CD14-positive monocyte (primary cell): ENCODE results near the gene ATXN1. TPM values are rescaled to one million over a fixed set of nuclear protein-coding genes. Genes with fewer than 3 reads are reported as not detected.

ENCODE experiments used
- DNase-seq, 3 donors: peaks; one replicate each; pipeline ENCODE4 v3.0.0-alpha.2; 2011 to 2022
- H2AFZ ChIP-seq: 2 replicates; pipeline ENCODE4 v1.6.0; 2012; ENCODE audit warnings: mild to moderate bottlenecking, low read depth, low read length, inconsistent platforms; ENCODE audit not compliant: insufficient read depth, poor library complexity, severe bottlenecking
- H3K27ac ChIP-seq, 2 donors: 1 replicate in 1 of 2; 2 replicates in 1 of 2; pipeline ENCODE4 v1.5.1; 2012 to 2013; ENCODE audit warnings: low read length in 2 of 2, control low read depth in 1 of 2, inconsistent platforms in 1 of 2, low read depth in 1 of 2, mild to moderate bottlenecking in 1 of 2
- H3K27me3 ChIP-seq, 2 donors: one replicate each; pipeline versions ENCODE4 v1.6.0 to v1.6.1; 2011 to 2013; ENCODE audit warnings: low read length in 2 of 2; ENCODE audit not compliant: control insufficient read depth in 2 of 2, insufficient read depth in 2 of 2
- H3K36me3 ChIP-seq, 2 donors: replicated peaks in 1 of 2; 1 replicate in 1 of 2; 2 replicates in 1 of 2; pipeline versions ENCODE4 v1.5.1 to v1.6.1; 2012 to 2013; ENCODE audit warnings: low read length in 2 of 2, control low read depth in 1 of 2, inconsistent platforms in 1 of 2, mild to moderate bottlenecking in 1 of 2; ENCODE audit not compliant: insufficient read depth in 2 of 2, control insufficient read depth in 1 of 2
- H3K4me1 ChIP-seq, 2 donors: 1 replicate in 1 of 2; 2 replicates in 1 of 2; pipeline versions ENCODE4 v1.5.1 to v1.6.1; 2012 to 2013; ENCODE audit warnings: low read length in 2 of 2, control low read depth in 1 of 2, inconsistent platforms in 1 of 2, mild to moderate bottlenecking in 1 of 2, moderate library complexity in 1 of 2; ENCODE audit not compliant: insufficient read depth in 2 of 2, control insufficient read depth in 1 of 2
- H3K4me2 ChIP-seq: replicated peaks from 2 replicates; pipeline ENCODE3; 2012; ENCODE audit warnings: low read length, moderate library complexity, mild to moderate bottlenecking; ENCODE audit not compliant: poor library complexity, severe bottlenecking; ENCODE audit errors: extremely low read depth
- H3K4me3 ChIP-seq, 3 experiments: fragments of 200-600 bp in 1 of 3; sonication (generic) in 1 of 3; replicated peaks in 1 of 3; 1 replicate in 2 of 3; 2 replicates in 1 of 3; pipeline ENCODE4 v1.5.1; 2011 to 2013; ENCODE audit warnings: low read length in 3 of 3, mild to moderate bottlenecking in 3 of 3, control low read depth in 2 of 3, low read depth in 2 of 3, inconsistent platforms in 1 of 3, moderate library complexity in 1 of 3
- H3K79me2 ChIP-seq: 2 replicates; pipeline ENCODE4 v1.6.0; 2012; ENCODE audit warnings: mild to moderate bottlenecking, control low read depth, inconsistent platforms, low read length, moderate library complexity; ENCODE audit not compliant: insufficient read depth
- H3K9ac ChIP-seq: 2 replicates; pipeline ENCODE4 v1.6.0; 2017; ENCODE audit warnings: low read length, mild to moderate bottlenecking; ENCODE audit not compliant: insufficient read depth, poor library complexity, severe bottlenecking
- H3K9me3 ChIP-seq, 2 donors: replicated peaks in 1 of 2; 1 replicate in 1 of 2; 2 replicates in 1 of 2; pipeline versions ENCODE4 v1.5.1 to v1.6.1; 2012 to 2013; ENCODE audit warnings: low read length in 2 of 2, control low read depth in 1 of 2; ENCODE audit not compliant: control insufficient read depth in 1 of 2, insufficient read depth in 1 of 2
- H4K20me1 ChIP-seq: 2 replicates; pipeline ENCODE4 v1.6.0; 2012; ENCODE audit warnings: mild to moderate bottlenecking, low read length, control low read depth, moderate library complexity; ENCODE audit not compliant: insufficient read depth
- H3K27ac Mint-ChIP-seq, 7 donors: one replicate each; pipeline ENCODE4 v1.8.0; 2020; ENCODE audit warnings: mild to moderate bottlenecking in 7 of 7, mixed read lengths in 7 of 7, moderate library complexity in 6 of 7, inconsistent platforms in 2 of 7
- H3K27me3 Mint-ChIP-seq, 3 donors: one replicate each; pipeline ENCODE4 v1.8.0; 2021 to 2022; ENCODE audit warnings: low read depth in 3 of 3, mild to moderate bottlenecking in 3 of 3, mixed read lengths in 3 of 3, moderate library complexity in 3 of 3, inconsistent platforms in 1 of 3
- H3K36me3 Mint-ChIP-seq, 2 donors: one replicate each; pipeline ENCODE4 v1.8.0; 2020; ENCODE audit warnings: mixed read lengths in 2 of 2, inconsistent platforms in 1 of 2, mild to moderate bottlenecking in 1 of 2
- H3K4me1 Mint-ChIP-seq: one replicate; pipeline ENCODE4 v1.8.0; 2020; ENCODE audit warnings: mild to moderate bottlenecking, mixed read lengths
- H3K4me3 Mint-ChIP-seq, 2 donors: one replicate each; pipeline ENCODE4 v1.8.0; 2020; ENCODE audit warnings: mild to moderate bottlenecking in 2 of 2, mixed read lengths in 2 of 2, moderate library complexity in 1 of 2
- H3K9me3 Mint-ChIP-seq, 7 donors: one replicate each; pipeline ENCODE4 v1.8.0; 2020 to 2022; ENCODE audit warnings: mixed read lengths in 7 of 7, mild to moderate bottlenecking in 6 of 7, moderate library complexity in 6 of 7, inconsistent platforms in 2 of 7
- WGBS: methylation state at CpG from one replicate; pipeline ENCODE4 v1.1.5; 2013; ENCODE audit warnings: missing lambda C conversion rate; ENCODE audit not compliant: insufficient coverage; 5-methylcytosine and 5-hydroxymethylcytosine counted together
- intact Hi-C, 2 donors: fragments of 100-400 bp; cut with micrococcal nuclease; formaldehyde crosslinking; loops; one replicate each; pipeline versions ENCODE4 v1.15.0 to v1.15.1; 2023
- polyA plus RNA-seq, 3 donors: library from polyadenylated mRNA; depleted of rRNA in 1 of 3; unstranded in 2 of 3; stranded (reverse) in 1 of 3; fragments of 300-500 nt in 2 of 3; fragments of >200 nt in 1 of 3; fragmentation: Illumina TruSeq in 2 of 3; gene quantifications; 1 replicate in 2 of 3; 2 replicates in 1 of 3; pipeline ENCODE4 v1.2.3, GENCODE V29; 2012 to 2021
- TF ChIP-seq, protein P1 (sequence below): fragments of 200-600 bp; IDR thresholded peaks from one replicate; pipeline ENCODE4 v1.8.0; 2022; ENCODE audit warnings: antibody characterized with exemption, mild to moderate bottlenecking

The ATXN1 gene
- polyA plus RNA-seq, 3 donors, result 8.8 to 19.1 (median 10.9) TPM

GRCh38 chr6:16483315-16483875 is 277.9 kb downstream of the ATXN1 start:
- TF ChIP-seq, protein P1, sequence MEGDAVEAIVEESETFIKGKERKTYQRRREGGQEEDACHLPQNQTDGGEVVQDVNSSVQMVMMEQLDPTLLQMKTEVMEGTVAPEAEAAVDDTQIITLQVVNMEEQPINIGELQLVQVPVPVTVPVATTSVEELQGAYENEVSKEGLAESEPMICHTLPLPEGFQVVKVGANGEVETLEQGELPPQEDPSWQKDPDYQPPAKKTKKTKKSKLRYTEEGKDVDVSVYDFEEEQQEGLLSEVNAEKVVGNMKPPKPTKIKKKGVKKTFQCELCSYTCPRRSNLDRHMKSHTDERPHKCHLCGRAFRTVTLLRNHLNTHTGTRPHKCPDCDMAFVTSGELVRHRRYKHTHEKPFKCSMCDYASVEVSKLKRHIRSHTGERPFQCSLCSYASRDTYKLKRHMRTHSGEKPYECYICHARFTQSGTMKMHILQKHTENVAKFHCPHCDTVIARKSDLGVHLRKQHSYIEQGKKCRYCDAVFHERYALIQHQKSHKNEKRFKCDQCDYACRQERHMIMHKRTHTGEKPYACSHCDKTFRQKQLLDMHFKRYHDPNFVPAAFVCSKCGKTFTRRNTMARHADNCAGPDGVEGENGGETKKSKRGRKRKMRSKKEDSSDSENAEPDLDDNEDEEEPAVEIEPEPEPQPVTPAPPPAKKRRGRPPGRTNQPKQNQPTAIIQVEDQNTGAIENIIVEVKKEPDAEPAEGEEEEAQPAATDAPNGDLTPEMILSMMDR, result no peak

DNA sequence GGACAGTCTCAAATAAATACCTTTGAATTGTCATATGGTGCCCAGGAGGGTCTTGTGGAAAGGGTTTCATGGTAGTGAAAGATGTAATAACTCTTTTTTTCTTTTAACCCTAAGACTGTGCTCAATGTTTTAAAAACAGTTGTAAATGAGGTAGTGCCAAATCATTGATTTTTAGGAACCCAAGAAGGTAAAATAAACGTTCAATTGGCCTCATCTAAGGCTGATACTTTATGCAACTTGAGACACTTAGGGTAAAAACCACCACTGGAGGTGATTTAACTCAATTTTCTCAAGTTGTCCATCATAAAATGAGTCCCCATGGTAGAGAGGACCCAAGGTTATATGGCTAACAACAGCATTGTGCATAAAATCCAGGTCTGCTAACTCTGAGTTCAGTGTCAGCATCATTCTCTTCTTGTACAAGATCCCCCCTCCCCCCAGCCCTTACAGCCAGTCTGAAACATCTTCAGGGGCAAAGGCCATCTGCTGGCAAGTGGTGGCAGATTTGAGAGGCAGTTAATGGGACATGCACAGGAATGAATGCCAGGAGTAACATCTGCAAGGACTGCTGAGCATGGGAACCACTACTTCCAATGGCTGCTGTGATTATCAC is 278.5 kb downstream of the ATXN1 start:
- WGBS, result no CpG with 5 or more reads among the region's 1 CpG
- no peak overlapping the region for H3K27ac Mint-ChIP-seq
- TF ChIP-seq, protein P1, result no peak
- Histone ChIP-seq H3K9ac (no peak overlapping the region), H4K20me1 (peaks cover 6% of the 10 kb centered on the region), H3K9me3 (peaks cover 5 to 11% of the 10 kb centered on the region in 2 donors), H3K4me3 (no peak overlapping the region), H3K79me2 (no peaks in the 10 kb centered on the region), H3K36me3 (peaks cover 20 to 79% of the 10 kb centered on the region in 2 donors), H3K27me3 (no peaks in the 10 kb centered on the region), H3K27ac (no peak overlapping the region), H3K4me1 (no peaks in the 10 kb centered on the region), H3K4me2 (no peak overlapping the region), H2AFZ (no peak overlapping the region)
- intact Hi-C loops, result no loop called here
- no peaks in the 10 kb centered on the region for H3K27me3 Mint-ChIP-seq
- H3K36me3 Mint-ChIP-seq, result peaks cover 68 to 76% of the 10 kb centered on the region in 2 donors
- no peak overlapping the region for H3K4me3 Mint-ChIP-seq
- no peak for DNase-seq
- H3K9me3 Mint-ChIP-seq, result peaks cover 0 to 14% (median 8%) of the 10 kb centered on the region in 7 donors
- no peaks in the 10 kb centered on the region for H3K4me1 Mint-ChIP-seq

More at GRCh38 chr6:16483315-16483875, 277.9 kb downstream of the ATXN1 start:
- no peak overlapping the region for H3K9ac ChIP-seq
- H3K4me2 ChIP-seq, result no peak overlapping the region
- no peak overlapping the region for H3K27ac ChIP-seq
- no peak overlapping the region for H3K4me3 ChIP-seq
- H3K9me3 ChIP-seq, result peaks cover 5 to 11% of the 10 kb centered on the region in 2 donors
- H3K27me3 Mint-ChIP-seq, result no peaks in the 10 kb centered on the region
- H3K36me3 ChIP-seq, result peaks cover 20 to 77% of the 10 kb centered on the region in 2 donors
- H3K79me2 ChIP-seq, result no peaks in the 10 kb centered on the region
- DNase-seq, result no peak
- no peaks in the 10 kb centered on the region for H3K4me1 ChIP-seq
- H4K20me1 ChIP-seq, result peaks cover 6% of the 10 kb centered on the region
- H2AFZ ChIP-seq, result no peak overlapping the region
- no peaks in the 10 kb centered on the region for H3K27me3 ChIP-seq
- H3K4me1 Mint-ChIP-seq, result no peaks in the 10 kb centered on the region
- intact Hi-C loops, result no loop called here
- peaks cover 0 to 14% (median 8%) of the 10 kb centered on the region in 7 donors for H3K9me3 Mint-ChIP-seq
- no peak overlapping the region for H3K4me3 Mint-ChIP-seq
- WGBS, result no CpG with 5 or more reads among the region's 2 CpGs
- H3K27ac Mint-ChIP-seq, result no peak overlapping the region
- peaks cover 69 to 76% of the 10 kb centered on the region in 2 donors for H3K36me3 Mint-ChIP-seq
